IMR-90 (cell line): ENCODE results near the gene IKBIP. TPM values are rescaled to one million over a fixed set of nuclear protein-coding genes. Genes with fewer than 3 reads are reported as not detected.
"Not testable (repeated sequence)": the region's sequence is repeated elsewhere in the genome, so short reads cannot be mapped to it uniquely, and the experiment has no call there.

Source experiments
- ATAC-seq: fragments of 200-7000 bp; cut with Tn5 transposase; 2 replicates; pipeline ENCODE4 v1.9.1; 2020; ENCODE audit warnings: low read depth, mild to moderate bottlenecking, moderate library complexity
- BruUV-seq: library from RNA; stranded (reverse); fragments of 400-500 nt; replicated peaks from 2 replicates; lab custom pipeline; 2021; lab: Mats Ljungman, UMichigan
- CTCF ChIA-PET: fragments of 300-600 bp; formaldehyde crosslinking; extraction: SDS; loops from one replicate; lab custom pipeline; 2021; ENCODE audit warnings: antibody characterized with exemption; lab: Yijun Ruan, JAX
- POLR2A ChIA-PET: fragments of 300-600 bp; sonication (Branson Sonifier 250); formaldehyde crosslinking; loops from one replicate; lab custom pipeline; 2022; ENCODE audit warnings: antibody characterized with exemption; ENCODE audit not compliant: unreplicated experiment; lab: Charles Lee
- DNase-seq: peaks from one replicate; pipeline ENCODE4 v3.0.0; 2013
- H2AFZ ChIP-seq: replicated peaks from 2 replicates; pipeline ENCODE3; 2013; ENCODE audit warnings: low read length, mild to moderate bottlenecking; ENCODE audit not compliant: poor library complexity
- H2AK5ac ChIP-seq: 2 replicates; pipeline ENCODE4 v1.6.1; 2013; ENCODE audit warnings: low read depth, low read length, inconsistent platforms
- H2AK9ac ChIP-seq: replicated peaks from 2 replicates; pipeline ENCODE3; 2013; ENCODE audit warnings: mild to moderate bottlenecking, low read depth, low read length, moderate library complexity; ENCODE audit not compliant: poor library complexity
- H2BK120ac ChIP-seq: 2 replicates; pipeline ENCODE4 v1.6.1; 2013; ENCODE audit warnings: low read depth, low read length, inconsistent platforms
- H2BK15ac ChIP-seq: 3 replicates; pipeline ENCODE4 v1.6.1; 2013; ENCODE audit warnings: low read depth, low read length, inconsistent platforms
- H2BK20ac ChIP-seq: 2 replicates; pipeline ENCODE4 v1.6.1; 2013; ENCODE audit warnings: low read depth, mild to moderate bottlenecking, inconsistent platforms, low read length, moderate library complexity
- H2BK5ac ChIP-seq: 2 replicates; pipeline ENCODE4 v1.6.1; 2013; ENCODE audit warnings: mild to moderate bottlenecking, low read depth, low read length, inconsistent platforms; ENCODE audit not compliant: poor library complexity, severe bottlenecking
- H3K14ac ChIP-seq: replicated peaks from 2 replicates; pipeline ENCODE4 v1.6.1; 2013; ENCODE audit warnings: low read depth, low read length, inconsistent platforms
- H3K18ac ChIP-seq: 2 replicates; pipeline ENCODE4 v1.6.1; 2013; ENCODE audit warnings: low read depth, low read length, control low read depth
- H3K23ac ChIP-seq: 2 replicates; pipeline ENCODE4 v1.6.1; 2013; ENCODE audit warnings: low read depth, low read length, inconsistent platforms
- H3K27ac ChIP-seq: 2 replicates; pipeline ENCODE4 v1.5.1; 2013; ENCODE audit warnings: mild to moderate bottlenecking, control low read depth, low read length; ENCODE audit not compliant: insufficient read depth
- H3K27me3 ChIP-seq: 2 replicates; pipeline ENCODE4 v1.6.1; 2013; ENCODE audit warnings: low read length; ENCODE audit not compliant: control insufficient read depth, insufficient read depth
- H3K36me3 ChIP-seq: 2 replicates; pipeline ENCODE4 v1.6.1; 2013; ENCODE audit warnings: low read length, mixed read lengths; ENCODE audit not compliant: control insufficient read depth, insufficient read depth
- H3K4ac ChIP-seq: 2 replicates; pipeline ENCODE4 v1.6.1; 2013; ENCODE audit warnings: low read depth, low read length, inconsistent platforms
- H3K4me1 ChIP-seq: 2 replicates; pipeline ENCODE4 v1.6.1; 2013; ENCODE audit warnings: low read length, mixed read lengths; ENCODE audit not compliant: control insufficient read depth, insufficient read depth
- H3K4me2 ChIP-seq: 2 replicates; pipeline ENCODE4 v1.6.1; 2013; ENCODE audit warnings: low read depth, mild to moderate bottlenecking, control low read depth, low read length, moderate library complexity
- H3K4me3 ChIP-seq: 2 replicates; pipeline ENCODE4 v1.5.1; 2013; ENCODE audit warnings: low read depth, mild to moderate bottlenecking, control low read depth, low read length, moderate library complexity; ENCODE audit not compliant: insufficient read depth
- H3K56ac ChIP-seq: 2 replicates; pipeline ENCODE4 v1.6.1; 2013; ENCODE audit warnings: low read length, inconsistent platforms; ENCODE audit not compliant: insufficient read depth; ENCODE audit errors: extremely low read depth
- H3K79me1 ChIP-seq, 2 experiments: 2 replicates each; pipeline ENCODE4 v1.6.1; 2013; ENCODE audit warnings: low read length in 2 of 2, inconsistent platforms in 1 of 2, low read depth in 1 of 2
- H3K9ac ChIP-seq: 2 replicates; pipeline ENCODE4 v1.6.1; 2013; ENCODE audit warnings: low read depth, low read length, control low read depth
- H3K9me1 ChIP-seq: 2 replicates; pipeline ENCODE4 v1.6.1; 2013; ENCODE audit warnings: low read length, inconsistent platforms; ENCODE audit not compliant: insufficient read depth
- H3K9me3 ChIP-seq: 2 replicates; pipeline ENCODE4 v1.6.1; 2013; ENCODE audit warnings: low read length; ENCODE audit not compliant: control insufficient read depth, insufficient read depth
- H4K20me1 ChIP-seq: 2 replicates; pipeline ENCODE4 v1.6.1; 2013; ENCODE audit warnings: low read length, inconsistent platforms; ENCODE audit not compliant: insufficient read depth
- H4K5ac ChIP-seq: 2 replicates; pipeline ENCODE4 v1.6.1; 2013; ENCODE audit warnings: mild to moderate bottlenecking, low read depth, low read length, control low read depth
- H4K8ac ChIP-seq, 2 experiments: 2 replicates each; pipeline ENCODE4 v1.6.1; 2013; ENCODE audit warnings: low read depth in 2 of 2, low read length in 2 of 2, control low read depth in 1 of 2, inconsistent platforms in 1 of 2
- H4K91ac ChIP-seq: 2 replicates; pipeline ENCODE4 v1.6.1; 2013; ENCODE audit warnings: low read depth, low read length, inconsistent platforms; ENCODE audit not compliant: insufficient read depth
- WGBS, 2 experiments: methylation state at CpG; one replicate each; pipeline versions ENCODE4 v1.1.5 to v1.1.7; 2013; ENCODE audit warnings: missing lambda C conversion rate in 2 of 2; ENCODE audit not compliant: insufficient read length in 1 of 2; ENCODE audit errors: extremely low coverage in 2 of 2; 5-methylcytosine and 5-hydroxymethylcytosine counted together
- dilution Hi-C: fragments of 300-500 bp; cut with HindIII; formaldehyde crosslinking; loops from one replicate; pipeline ENCODE4 v1.14.3; 2018; ENCODE audit warnings: low sequenced_read_pairs; ENCODE audit not compliant: unreplicated experiment
- in situ Hi-C: fragments of 300-500 bp; cut with MboI; formaldehyde crosslinking; loops from 3 replicates; pipeline ENCODE4 v1.14.3; 2019; ENCODE audit warnings: low sequenced_read_pairs, inconsistent platforms, mixed read lengths
- intact Hi-C: fragments of 100-400 bp; cut with micrococcal nuclease; formaldehyde crosslinking; loops from 2 replicates; pipeline ENCODE4 v1.10.0; 2022
- polyA plus RNA-seq, 3 experiments: library from polyadenylated mRNA; depleted of rRNA; stranded (reverse); fragments of >200 nt; gene quantifications; 2 replicates each; pipeline ENCODE4 v1.2.3, GENCODE V29; 2012; ENCODE audit warnings: low replicate concordance in 1 of 3
- total RNA-seq: library from RNA; depleted of rRNA; stranded (reverse); fragments of >200 nt; gene quantifications from 2 replicates; pipeline ENCODE4 v1.2.3, GENCODE V29; 2012

IKBIP gene
- total and polyA plus RNA-seq, 2 of the 4 experiments (the other 2 are of a cell fraction), result 37.1 to 52.7 TPM

DNA sequence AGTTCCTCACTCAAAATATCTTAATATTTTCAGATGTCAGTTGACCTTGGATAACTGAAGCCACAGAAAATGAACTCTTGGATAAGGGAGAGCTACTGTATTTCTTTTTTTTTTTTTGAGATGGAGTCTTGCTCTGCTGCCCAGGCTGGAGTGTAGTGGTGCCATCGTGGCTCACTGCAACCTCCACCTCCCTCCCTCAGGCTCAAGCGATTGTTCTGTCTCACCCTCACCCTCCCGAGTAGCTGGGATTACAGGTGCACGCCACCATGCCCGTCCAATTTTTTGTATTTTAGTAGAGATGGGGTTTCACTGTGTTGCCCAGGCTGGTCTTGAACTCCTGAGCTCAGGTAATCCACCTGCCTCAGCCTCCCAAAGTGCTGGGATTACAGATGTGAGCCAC is 47.3 kb downstream of the IKBIP start:
- H3K9me3 ChIP-seq, in situ Hi-C loops, H3K4me2 ChIP-seq, H3K27me3 ChIP-seq, H2BK15ac ChIP-seq, H3K56ac ChIP-seq, H2BK120ac ChIP-seq, H3K23ac ChIP-seq, H3K9me1 ChIP-seq, H3K4ac ChIP-seq, H4K8ac ChIP-seq, CTCF ChIA-PET, H4K91ac ChIP-seq, H2AK5ac ChIP-seq, H2BK20ac ChIP-seq, DNase-seq, intact Hi-C loops, H3K9ac ChIP-seq, POLR2A ChIA-PET, H3K4me3 ChIP-seq, BruUV-seq, H2AK9ac ChIP-seq, H2AFZ ChIP-seq, H3K14ac ChIP-seq, dilution Hi-C loops, H4K5ac ChIP-seq, H2BK5ac ChIP-seq, H3K4me1 ChIP-seq, H3K18ac ChIP-seq, ATAC-seq, H3K27ac ChIP-seq: not testable (repeated sequence)
- Histone ChIP-seq H3K79me1 (peaks cover 13 to 37% of the 10 kb centered on the region in 2 experiments), H4K20me1 (peaks cover 51% of the 10 kb centered on the region), H3K36me3 (peaks cover 41% of the 10 kb centered on the region)
- no CpG with 5 or more reads among the region's 5 CpGs for WGBS, 2 experiments
